Uterus (tissue), 4 donors: ENCODE data around the gene ZBTB7C. TPM values are rescaled to one million over a fixed set of nuclear protein-coding genes. Genes with fewer than 3 reads are reported as not detected.

Experiments
- DNase-seq, 2 donors: peaks; one replicate each; pipeline ENCODE4 v3.0.0-alpha.2; 2019 to 2020
- H3K27ac ChIP-seq, 2 donors: fragments of 200-600 bp; sonication (generic); 1 replicate in 1 of 2; 2 replicates in 1 of 2; pipeline ENCODE4 v1.5.1; 2016 to 2018
- H3K27me3 ChIP-seq, 2 donors: fragments of 200-600 bp; sonication (generic); one replicate each; pipeline ENCODE4 v1.5.1; 2018 to 2019; ENCODE audit warnings: control low read depth in 1 of 2
- H3K36me3 ChIP-seq, 2 donors: fragments of 200-600 bp; sonication (generic); one replicate each; pipeline ENCODE4 v1.5.1; 2019; ENCODE audit warnings: control low read depth in 1 of 2
- H3K4me1 ChIP-seq, 2 donors: fragments of 200-600 bp; sonication (generic); one replicate each; pipeline ENCODE4 v1.5.1; 2018 to 2019; ENCODE audit warnings: control low read depth in 1 of 2
- H3K4me3 ChIP-seq, 2 donors: fragments of 200-600 bp; sonication (generic); 1 replicate in 1 of 2; 2 replicates in 1 of 2; pipeline ENCODE4 v1.5.1; 2018 to 2019; ENCODE audit warnings: mild to moderate bottlenecking in 1 of 2
- H3K9me3 ChIP-seq, 2 donors: fragments of 200-600 bp; sonication (generic); one replicate each; pipeline ENCODE4 v1.5.1; 2019; ENCODE audit warnings: control low read depth in 1 of 2
- CTCF ChIP-seq, 4 experiments: fragments of 200-600 bp in 2 of 4; fragments of 450-650 bp in 2 of 4; sonication (generic) in 2 of 4; IDR thresholded peaks; one replicate each; pipeline ENCODE4 v1.5.1; 2016 to 2019; ENCODE audit warnings: antibody characterized with exemption in 4 of 4, mild to moderate bottlenecking in 2 of 4, moderate library complexity in 1 of 4
- POLR2A ChIP-seq, 2 donors: fragments of 450-650 bp; IDR thresholded peaks; one replicate each; pipeline ENCODE4 v1.6.1; 2016; ENCODE audit warnings: antibody characterized with exemption in 2 of 2, mild to moderate bottlenecking in 1 of 2, moderate library complexity in 1 of 2
- intact Hi-C: fragments of 100-400 bp; cut with DNase I; formaldehyde crosslinking; loops from one replicate; pipeline ENCODE4 v1.15.1; 2023; ENCODE audit warnings: low total_unique reads
- total RNA-seq, 4 donors: library from RNA; depleted of rRNA in 3 of 4; stranded (reverse); fragments of >200 nt in 3 of 4; gene quantifications; one replicate each; pipeline versions ENCODE4 v1.1.0 to v1.2.4, GENCODE V29; 2014 to 2023
- donor health status: DM: yes; HTN: yes; CAD: no.

ZBTB7C gene
- total RNA-seq, 4 donors from 2014 or later = 1.0 to 11.2 (median 7.9) TPM

GRCh38 chr18:48018851-48019250, 390.3 kb downstream of the ZBTB7C start:
- Histone ChIP-seq H3K36me3 (no peaks in the 10 kb centered on the region), H3K4me1 (no peaks in the 10 kb centered on the region), H3K9me3 (no peaks in the 10 kb centered on the region), H3K4me3 (no peak overlapping the region), H3K27me3 (no peaks in the 10 kb centered on the region), H3K27ac (no peak overlapping the region)
- TF ChIP-seq POLR2A (IDR thresholded peaks at IDR 0.05) = no peak
- TF ChIP-seq CTCF (IDR thresholded peaks at IDR 0.05) = no peak
- no peak for DNase-seq
- intact Hi-C loops = no loop called here

GRCh38 chr18:48017635-48018034, 391.5 kb downstream of the ZBTB7C start:
- intact Hi-C loops = no loop called here
- H3K9me3 ChIP-seq = no peaks in the 10 kb centered on the region
- H3K4me1 ChIP-seq = no peaks in the 10 kb centered on the region
- no peak overlapping the region for H3K4me3 ChIP-seq
- H3K36me3 ChIP-seq = no peaks in the 10 kb centered on the region
- no peaks in the 10 kb centered on the region for H3K27me3 ChIP-seq
- TF ChIP-seq POLR2A (IDR thresholded peaks at IDR 0.05) (no peak), CTCF (IDR thresholded peaks at IDR 0.05) (no peak)
- H3K27ac ChIP-seq = no peak overlapping the region
- no peak for DNase-seq

- no peak for DNase-seq
- Histone ChIP-seq H3K27ac (no peak overlapping the region), H3K9me3 (no peaks in the 10 kb centered on the region), H3K4me3 (no peak overlapping the region), H3K27me3 (no peaks in the 10 kb centered on the region), H3K4me1 (no peaks in the 10 kb centered on the region), H3K36me3 (no peaks in the 10 kb centered on the region)
- TF ChIP-seq CTCF (IDR thresholded peaks at IDR 0.05) (no peak), POLR2A (IDR thresholded peaks at IDR 0.05) (no peak)
- intact Hi-C loops = no loop called here
These were observed 396.0 kb downstream of the ZBTB7C start for GRCh38 chr18:48013162-48013561.

GRCh38 chr18:48011926-48012465, 397.2 kb downstream of the ZBTB7C start:
- intact Hi-C loops = no loop called here
- no peak overlapping the region for H3K27ac ChIP-seq
- no peaks in the 10 kb centered on the region for H3K9me3 ChIP-seq
- DNase-seq = no peak
- no peaks in the 10 kb centered on the region for H3K27me3 ChIP-seq
- TF ChIP-seq POLR2A (IDR thresholded peaks at IDR 0.05) (no peak), CTCF (IDR thresholded peaks at IDR 0.05) (no peak)
- no peaks in the 10 kb centered on the region for H3K4me1 ChIP-seq
- H3K4me3 ChIP-seq = no peak overlapping the region
- H3K36me3 ChIP-seq = no peaks in the 10 kb centered on the region

GRCh38 chr18:48010264-48010663, 398.9 kb downstream of the ZBTB7C start:
- Histone ChIP-seq H3K9me3 (no peaks in the 10 kb centered on the region), H3K27ac (no peak overlapping the region), H3K27me3 (no peaks in the 10 kb centered on the region), H3K4me1 (no peaks in the 10 kb centered on the region), H3K36me3 (no peaks in the 10 kb centered on the region), H3K4me3 (no peak overlapping the region)
- no peak for DNase-seq
- no peak for TF ChIP-seq CTCF (IDR thresholded peaks at IDR 0.05)
- no peak for TF ChIP-seq POLR2A (IDR thresholded peaks at IDR 0.05)
- intact Hi-C loops = no loop called here
